Liver (tissue), 9 donors: ENCODE measurements around the gene FAM228B. TPM values are rescaled to one million over a fixed set of nuclear protein-coding genes. Genes with fewer than 3 reads are reported as not detected.
"Not testable (repeated sequence)": the region's sequence is repeated elsewhere in the genome, so short reads cannot be mapped to it uniquely, and the experiment has no call there.

ENCODE experiments used
- DNase-seq: peaks from one replicate; pipeline ENCODE4 v3.0.0-alpha.2; 2017; ENCODE audit warnings: low spot score
- H3K27ac ChIP-seq, 2 donors: one replicate each; pipeline ENCODE4 v1.7.0; 2013; ENCODE audit warnings: inconsistent platforms in 2 of 2, low read length in 2 of 2, control low read depth in 1 of 2, low read depth in 1 of 2, mild to moderate bottlenecking in 1 of 2
- H3K27me3 ChIP-seq, 4 donors: one replicate each; pipeline versions ENCODE4 v1.6.1 to v1.7.0; 2013; ENCODE audit warnings: low read length in 3 of 4, inconsistent platforms in 1 of 4, mild to moderate bottlenecking in 1 of 4, moderate library complexity in 1 of 4; ENCODE audit not compliant: control insufficient read depth in 4 of 4, insufficient read depth in 4 of 4
- H3K36me3 ChIP-seq, 4 donors: one replicate each; pipeline versions ENCODE4 v1.6.1 to v1.7.0; 2013; ENCODE audit warnings: low read length in 3 of 4, mild to moderate bottlenecking in 3 of 4, low read depth in 1 of 4, moderate library complexity in 1 of 4; ENCODE audit not compliant: control insufficient read depth in 4 of 4, insufficient read depth in 3 of 4
- H3K4me1 ChIP-seq, 4 donors: one replicate each; pipeline versions ENCODE4 v1.6.1 to v1.7.0; 2013; ENCODE audit warnings: low read length in 3 of 4, mild to moderate bottlenecking in 3 of 4, moderate library complexity in 1 of 4; ENCODE audit not compliant: control insufficient read depth in 4 of 4, insufficient read depth in 4 of 4
- H3K4me3 ChIP-seq, 3 donors: one replicate each; pipeline versions ENCODE4 v1.6.1 to v1.7.0; 2013; ENCODE audit warnings: low read length in 3 of 3, control low read depth in 1 of 3, low read depth in 1 of 3, mild to moderate bottlenecking in 1 of 3
- H3K9ac ChIP-seq, 2 donors: one replicate each; pipeline ENCODE4 v1.7.0; 2013; ENCODE audit warnings: low read length in 2 of 2, mild to moderate bottlenecking in 2 of 2, moderate library complexity in 2 of 2, control low read depth in 1 of 2, low read depth in 1 of 2
- H3K9me3 ChIP-seq, 4 donors: one replicate each; pipeline versions ENCODE4 v1.6.1 to v1.7.0; 2013; ENCODE audit warnings: low read length in 3 of 4; ENCODE audit not compliant: control insufficient read depth in 4 of 4
- CTCF ChIP-seq: fragments of 150-350 bp; IDR thresholded peaks from 2 replicates; pipeline ENCODE4 v1.5.1; 2017; ENCODE audit warnings: improper control_type of control experiment, low read depth, low read length; ENCODE audit not compliant: missing input control
- FOXA1 ChIP-seq: IDR thresholded peaks from 2 replicates; pipeline ENCODE4 v1.6.1; 2016; ENCODE audit warnings: antibody characterized with exemption
- FOXA2 ChIP-seq: IDR thresholded peaks from 2 replicates; pipeline ENCODE4 v1.6.1; 2016; ENCODE audit warnings: antibody characterized with exemption
- HNF4A ChIP-seq, 2 donors: conservative IDR thresholded peaks; 2 replicates each; pipeline ENCODE4 v1.6.1; 2016; ENCODE audit warnings: antibody characterized with exemption in 2 of 2, mild to moderate bottlenecking in 2 of 2
- MAX ChIP-seq: IDR thresholded peaks from 2 replicates; pipeline ENCODE4 v1.6.1; 2016; ENCODE audit warnings: antibody characterized with exemption
- NR2F2 ChIP-seq: IDR thresholded peaks from 2 replicates; pipeline ENCODE4 v1.6.1; 2016; ENCODE audit warnings: antibody characterized with exemption
- RAD21 ChIP-seq, 2 donors: IDR thresholded peaks; 2 replicates each; pipeline ENCODE4 v1.6.1; 2016; ENCODE audit warnings: antibody characterized with exemption in 2 of 2, mild to moderate bottlenecking in 2 of 2
- REST ChIP-seq: IDR thresholded peaks from 2 replicates; pipeline ENCODE4 v1.6.1; 2016; ENCODE audit warnings: antibody characterized with exemption, mild to moderate bottlenecking
- RXRA ChIP-seq, 2 donors: IDR thresholded peaks; 2 replicates each; pipeline ENCODE4 v1.6.1; 2017 to 2018; ENCODE audit warnings: antibody characterized with exemption in 2 of 2, mild to moderate bottlenecking in 1 of 2
- SP1 ChIP-seq: IDR thresholded peaks from 2 replicates; pipeline ENCODE4 v1.6.1; 2018; ENCODE audit warnings: antibody characterized with exemption, mild to moderate bottlenecking
- TAF1 ChIP-seq: conservative IDR thresholded peaks from 2 replicates; pipeline ENCODE4 v1.6.1; 2016; ENCODE audit warnings: antibody characterized with exemption, mild to moderate bottlenecking
- YY1 ChIP-seq: IDR thresholded peaks from 2 replicates; pipeline ENCODE4 v1.6.1; 2016; ENCODE audit warnings: antibody characterized with exemption, mild to moderate bottlenecking
- ZBTB33 ChIP-seq: IDR thresholded peaks from 2 replicates; pipeline ENCODE4 v1.6.1; 2016; ENCODE audit warnings: antibody characterized with exemption
- WGBS: extraction: QIAGEN DNeasy Blood & Tissue Kit; methylation state at CpG from one replicate; pipeline ENCODE4 v1.1.7; 2013; 5-methylcytosine and 5-hydroxymethylcytosine counted together
- polyA plus RNA-seq, 2 donors: library from polyadenylated mRNA; stranded (reverse) in 1 of 2; unstranded in 1 of 2; fragments of 200-250 nt in 1 of 2; fragments of >200 nt in 1 of 2; fragmentation: Nextera tagmentation in 1 of 2; extraction: Ambion mirVana in 1 of 2; gene quantifications; one replicate each; pipeline versions ENCODE4 v1.2.1 to v1.2.3, GENCODE V29; 2013 to 2015
- total RNA-seq, 2 donors: library from RNA; depleted of rRNA; stranded (reverse); fragments of >200 nt; gene quantifications; one replicate each; pipeline ENCODE4 v1.2.3, GENCODE V29; 2014
- donor health status: healthy.
- donor health status: healthy.
- donor health status: healthy.
- donor health status: healthy.
- donor health status: healthy.

Gene FAM228B
- total and polyA plus RNA-seq, 4 donors, result 0.68 to 4.2 (median 3.8) TPM

- Histone ChIP-seq H3K27ac (no peak overlapping the region), H3K4me3 (no peak overlapping the region)
Observed at GRCh38 chr2:24107336-24107735, 15.9 kb upstream of the FAM228B start.

GRCh38 chr2:24109431-24109830 is 13.8 kb upstream of the FAM228B start:
- H3K27ac ChIP-seq, H3K4me1 ChIP-seq, H3K9me3 ChIP-seq, DNase-seq, H3K9ac ChIP-seq, H3K27me3 ChIP-seq, H3K36me3 ChIP-seq, H3K4me3 ChIP-seq: not testable (repeated sequence)
- 98% methylated on average over 1 of the region's 1 CpG for WGBS

More at GRCh38 chr2:24107336-24107735, 15.9 kb upstream of the FAM228B start:
- Histone ChIP-seq H3K4me1 (no peaks in the 10 kb centered on the region), H3K27me3 (no peaks in the 10 kb centered on the region), H3K9ac (no peak overlapping the region), H3K36me3 (no peaks in the 10 kb centered on the region), H3K9me3 (no peaks in the 10 kb centered on the region)
- 9% methylated on average over 1 of the region's 1 CpG for WGBS
- DNase-seq, result no peak
- TF ChIP-seq REST (no peak), CTCF (no peak), SP1 (no peak)

GRCh38 chr2:24110660-24111303 is 12.5 kb upstream of the FAM228B start:
- H3K27ac ChIP-seq, result no peak overlapping the region

More at GRCh38 chr2:24110660-24111303, 12.5 kb upstream of the FAM228B start:
- DNase-seq, result no peak
- no peak overlapping the region for H3K9ac ChIP-seq
- H3K36me3 ChIP-seq, result no peaks in the 10 kb centered on the region
- H3K9me3 ChIP-seq, result no peaks in the 10 kb centered on the region
- no peak overlapping the region for H3K4me3 ChIP-seq
- no peaks in the 10 kb centered on the region for H3K27me3 ChIP-seq
- 90% methylated on average over 7 of the region's 7 CpGs for WGBS
- TF ChIP-seq FOXA1, result no peak
- no peak for TF ChIP-seq NR2F2
- TF ChIP-seq YY1, result no peak
- no peak for TF ChIP-seq TAF1
- TF ChIP-seq FOXA2, result no peak
- TF ChIP-seq MAX, result no peak
- no peak for TF ChIP-seq RAD21 (IDR thresholded peaks at IDR 0.05)
- no peak for TF ChIP-seq ZBTB33
- TF ChIP-seq RXRA (IDR thresholded peaks at IDR 0.05), result no peak
- no peak for TF ChIP-seq HNF4A (conservative IDR thresholded peaks at IDR 0.05)
- H3K4me1 ChIP-seq, result no peaks in the 10 kb centered on the region
